B cell (primary cell): ENCODE measurements around the gene SNX19. TPM values are rescaled to one million over a fixed set of nuclear protein-coding genes. Genes with fewer than 3 reads are reported as not detected.

Experiments used
- ATAC-seq: fragments of 200-7000 bp; cut with Tn5 transposase; one replicate; pipeline ENCODE4 v1.10.0; 2021; ENCODE audit warnings: low read depth, mild to moderate bottlenecking, moderate number of reproducible peaks, moderate library complexity
- CTCF ChIA-PET: fragments of 350-600 bp; sonication (Branson Sonifier 250); formaldehyde crosslinking; loops from one replicate; lab custom pipeline; 2021; ENCODE audit warnings: antibody characterized with exemption, inconsistent platforms; lab: Charles Lee
- POLR2A ChIA-PET: fragments of 350-600 bp; sonication (Branson Sonifier 250); formaldehyde crosslinking; loops from one replicate; lab custom pipeline; 2021; ENCODE audit warnings: antibody characterized with exemption; lab: Charles Lee
- DNase-seq: peaks from one replicate; pipeline ENCODE4 v3.0.0; 2013
- H2AFZ ChIP-seq: 2 replicates; pipeline ENCODE4 v1.6.1; 2012; ENCODE audit warnings: mild to moderate bottlenecking, low read depth, low read length; ENCODE audit not compliant: insufficient read depth, poor library complexity, severe bottlenecking
- H3K27ac ChIP-seq, 2 donors: 1 replicate in 1 of 2; 2 replicates in 1 of 2; pipeline ENCODE4 v1.5.1; 2012 to 2013; ENCODE audit warnings: low read length in 2 of 2, mild to moderate bottlenecking in 2 of 2, moderate library complexity in 1 of 2
- H3K27me3 ChIP-seq, 4 experiments: fragments of 200-600 bp in 1 of 4; sonication (generic) in 1 of 4; replicated peaks in 1 of 4; 1 replicate in 2 of 4; 2 replicates in 2 of 4; pipeline versions ENCODE4 v1.6.1 to v1.7.0; 2013 to 2016; ENCODE audit warnings: low read length in 3 of 4, mild to moderate bottlenecking in 2 of 4, mixed read lengths in 1 of 4, moderate library complexity in 1 of 4; ENCODE audit not compliant: insufficient read depth in 4 of 4, control insufficient read depth in 3 of 4; ENCODE audit errors: control extremely low read depth in 1 of 4
- H3K36me3 ChIP-seq, 2 experiments: replicated peaks in 1 of 2; 1 replicate in 1 of 2; 2 replicates in 1 of 2; pipeline versions ENCODE4 v1.6.1 to v1.7.1; 2013; ENCODE audit warnings: low read length in 1 of 2; ENCODE audit not compliant: insufficient read depth in 2 of 2, control insufficient read depth in 1 of 2; ENCODE audit errors: control extremely low read depth in 1 of 2, extremely low read depth in 1 of 2
- H3K4me1 ChIP-seq, 2 donors: fragments of 200-600 bp in 1 of 2; sonication (generic) in 1 of 2; 1 replicate in 1 of 2; 2 replicates in 1 of 2; pipeline versions ENCODE4 v1.5.1 to v1.6.1; 2013 to 2017; ENCODE audit warnings: low read length in 2 of 2; ENCODE audit not compliant: control insufficient read depth in 2 of 2, insufficient read depth in 2 of 2
- H3K4me2 ChIP-seq: replicated peaks from 2 replicates; pipeline ENCODE3; 2012; ENCODE audit warnings: mild to moderate bottlenecking, low read depth, low read length; ENCODE audit not compliant: poor library complexity, severe bottlenecking
- H3K4me3 ChIP-seq, 5 experiments: fragments of 200-600 bp in 1 of 5; sonication (generic) in 1 of 5; 1 replicate in 3 of 5; 2 replicates in 2 of 5; pipeline versions ENCODE4 v1.5.1 to v1.7.0; 2011 to 2016; ENCODE audit warnings: low read length in 4 of 5, mild to moderate bottlenecking in 4 of 5, low read depth in 2 of 5, control low read depth in 1 of 5, moderate library complexity in 1 of 5; ENCODE audit not compliant: insufficient read depth in 1 of 5; ENCODE audit errors: control extremely low read depth in 1 of 5, extremely low read depth in 1 of 5
- H3K79me2 ChIP-seq: fragments of 200-600 bp; sonication (generic); one replicate; pipeline ENCODE4 v1.6.0; 2016; ENCODE audit warnings: low read length; ENCODE audit not compliant: control insufficient read depth, insufficient read depth
- H3K9ac ChIP-seq: fragments of 200-600 bp; sonication (generic); 2 replicates; pipeline ENCODE4 v1.6.1; 2017; ENCODE audit warnings: mild to moderate bottlenecking, low read length, moderate library complexity
- H3K9me3 ChIP-seq, 3 donors: one replicate each; pipeline versions ENCODE4 v1.6.1 to v1.7.1; 2013; ENCODE audit warnings: low read length in 2 of 3; ENCODE audit not compliant: control insufficient read depth in 2 of 3, insufficient read depth in 1 of 3; ENCODE audit errors: control extremely low read depth in 1 of 3
- H4K20me1 ChIP-seq: 2 replicates; pipeline ENCODE4 v1.6.0; 2012; ENCODE audit warnings: mild to moderate bottlenecking, low read length; ENCODE audit not compliant: insufficient read depth, control insufficient read depth, poor library complexity, severe bottlenecking
- H3K27ac Mint-ChIP-seq: one replicate; pipeline ENCODE4 v1.8.0; 2021; ENCODE audit warnings: mixed read lengths
- H3K27me3 Mint-ChIP-seq: one replicate; pipeline ENCODE4 v1.8.0; 2021; ENCODE audit warnings: mixed read lengths
- H3K4me1 Mint-ChIP-seq: one replicate; pipeline ENCODE4 v1.8.0; 2021; ENCODE audit warnings: mixed read lengths
- H3K4me3 Mint-ChIP-seq: one replicate; pipeline ENCODE4 v1.8.0; 2021; ENCODE audit warnings: mixed read lengths
- H3K9me3 Mint-ChIP-seq: one replicate; pipeline ENCODE4 v1.8.0; 2022; ENCODE audit warnings: mixed read lengths; ENCODE audit not compliant: insufficient read depth
- CTCF ChIP-seq: fragments of 200-600 bp; IDR thresholded peaks from one replicate; pipeline ENCODE4 v1.8.0; 2022; ENCODE audit warnings: antibody characterized with exemption, mild to moderate bottlenecking
- EZH2 ChIP-seq: IDR thresholded peaks from 2 replicates; pipeline ENCODE4 v1.6.1; 2012; ENCODE audit warnings: borderline replicate concordance, low read depth, mild to moderate bottlenecking, moderate library complexity, low read length; ENCODE audit not compliant: insufficient read depth, poor library complexity, severe bottlenecking
- WGBS: methylation state at CpG from one replicate; pipeline ENCODE4 v1.1.5; 2013; ENCODE audit warnings: missing lambda C conversion rate; ENCODE audit not compliant: insufficient coverage; 5-methylcytosine and 5-hydroxymethylcytosine counted together
- intact Hi-C: fragments of 100-400 bp; cut with micrococcal nuclease; formaldehyde crosslinking; loops from one replicate; pipeline ENCODE4 v1.10.0; 2022
- polyA plus RNA-seq: library from polyadenylated mRNA; depleted of rRNA; stranded (reverse); fragments of >200 nt; gene quantifications from 2 replicates; pipeline ENCODE4 v1.2.3, GENCODE V29; 2012
- total RNA-seq, 2 donors: library from RNA; stranded (reverse); fragments of 120-200 nt in 1 of 2; gene quantifications; 1 replicate in 1 of 2; 2 replicates in 1 of 2; pipeline versions ENCODE4 v1.2.3 to v1.2.4, GENCODE V29; 2013 to 2022

The SNX19 gene
- total and polyA plus RNA-seq, 2 donors (not counting 1 experiment from before 2014, with no cell fraction given): 24.2 to 74.0 TPM

GRCh38 chr11:130913268-130913667 is 3.0 kb downstream of the SNX19 start:
- DNase-seq (no peak), ATAC-seq (no peak)
- H3K4me1 Mint-ChIP-seq: peaks cover 41% of the 10 kb centered on the region
- Histone ChIP-seq H3K9ac (no peak overlapping the region), H3K9me3 (peaks cover 0 to 25% (median 0%) of the 10 kb centered on the region in 3 donors), H4K20me1 (no peaks in the 10 kb centered on the region), H3K4me1 (peaks cover 12 to 24% of the 10 kb centered on the region in 2 donors), H3K4me3 (no peak overlapping the region), H3K27me3 (no peaks in the 10 kb centered on the region), H3K27ac (no peak overlapping the region), H3K79me2 (peaks cover 18% of the 10 kb centered on the region), H2AFZ (no peak overlapping the region), H3K4me2 (no peak overlapping the region), H3K36me3 (peaks cover 0 to 42% of the 10 kb centered on the region in 2 experiments)
- CTCF ChIA-PET: no interaction called here
- 100% methylated on average over 1 of the region's 2 CpGs for WGBS
- TF ChIP-seq EZH2: no peak
- TF ChIP-seq CTCF: no peak
- intact Hi-C loops: no loop called here
- H3K9me3 Mint-ChIP-seq: no peaks in the 10 kb centered on the region
- no peak overlapping the region for H3K4me3 Mint-ChIP-seq
- POLR2A ChIA-PET: no interaction called here
- H3K27ac Mint-ChIP-seq: no peak overlapping the region
- peaks cover under 1% of the 10 kb centered on the region for H3K27me3 Mint-ChIP-seq

DNA sequence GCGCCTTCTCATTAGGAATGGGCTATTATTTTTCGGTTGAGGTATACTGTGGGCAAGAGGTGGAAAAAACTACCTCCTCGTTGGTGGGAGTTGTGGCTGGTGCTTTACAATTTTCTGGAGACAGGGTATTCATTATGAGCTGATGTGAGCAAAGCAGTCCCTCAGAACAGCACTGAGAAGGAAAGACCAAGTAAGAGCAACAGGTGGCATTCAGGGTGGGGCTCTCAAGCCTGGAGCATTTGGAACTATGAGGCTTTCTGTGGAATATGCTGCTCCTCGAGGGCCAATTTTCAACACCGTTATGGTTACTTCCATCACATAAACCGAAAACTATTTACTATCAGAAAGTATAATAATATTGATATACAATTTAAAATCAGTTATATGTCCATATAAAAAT is 3.7 kb downstream of the SNX19 start:
- no peak overlapping the region for H3K9ac ChIP-seq

More for the DNA sequence above, 3.7 kb downstream of the SNX19 start:
- 88% methylated on average over 3 of the region's 6 CpGs for WGBS
- Mint-ChIP-seq H3K27ac (no peak overlapping the region), H3K4me3 (no peak overlapping the region), H3K27me3 (no peaks in the 10 kb centered on the region), H3K4me1 (peaks cover 40% of the 10 kb centered on the region), H3K9me3 (no peaks in the 10 kb centered on the region)
- no peak for DNase-seq
- no peak for TF ChIP-seq CTCF
- no peak for TF ChIP-seq EZH2
- POLR2A ChIA-PET: no interaction called here
- Histone ChIP-seq H2AFZ (no peak overlapping the region), H3K4me1 (peaks cover 12 to 24% of the 10 kb centered on the region in 2 donors), H3K4me3 (no peak overlapping the region), H3K27me3 (no peaks in the 10 kb centered on the region), H3K27ac (no peak overlapping the region), H3K36me3 (peaks cover 0 to 49% of the 10 kb centered on the region in 2 experiments), H3K79me2 (peaks cover 18% of the 10 kb centered on the region), H3K4me2 (no peak overlapping the region), H3K9me3 (peaks cover 0 to 25% (median 0%) of the 10 kb centered on the region in 3 donors), H4K20me1 (no peaks in the 10 kb centered on the region)
- no peak for ATAC-seq
- CTCF ChIA-PET: no interaction called here
- intact Hi-C loops: no loop called here
